Stimulated activated CD8-positive, alpha-beta memory T cell treated with anti-CD3 and anti-CD28 coated beads, Interleukin-7, amount 100 ng/mL, for 48 hours (primary cell): ENCODE data around the gene PTPRN.
"Not testable (repeated sequence)": the region's sequence is repeated elsewhere in the genome, so short reads cannot be mapped to it uniquely, and the experiment has no call there.

Experiments
- DNase-seq, 2 donors: peaks; one replicate each; pipeline ENCODE4 v3.0.0-alpha.2; 2020; ENCODE audit warnings: low read depth in 1 of 2; ENCODE audit errors: extremely low read depth in 1 of 2

PTPRN gene

GRCh38 chr2:219309278-219309677 lies at the start of gene PTPRN:
Gene PTPRN, minus strand, starts transcription at chr2:219309401. Its CDS starts 69 bp downstream, at chr2:219309332.
- DNase-seq: peak in 1 of 2 donors; percentile 11

- DNase-seq: peak; percentile 5 to 37
Measured at GRCh38 chr2:219358170-219359075, 49.2 kb upstream of the PTPRN start.

GRCh38 chr2:219356834-219357233 lies 47.6 kb upstream of the PTPRN start:
- DNase-seq: no peak

- no peak for DNase-seq
Measured at GRCh38 chr2:219354582-219354981, 45.4 kb upstream of the PTPRN start.

GRCh38 chr2:219353129-219353528 lies 43.9 kb upstream of the PTPRN start:
- no peak for DNase-seq

- DNase-seq: peak in 1 of 2 donors; percentile 45
Measured at GRCh38 chr2:219352448-219353023, 43.3 kb upstream of the PTPRN start.

- DNase-seq: no peak
Measured at GRCh38 chr2:219350710-219351221, 41.6 kb upstream of the PTPRN start.

GRCh38 chr2:219350215-219350614 lies 41.0 kb upstream of the PTPRN start:
- DNase-seq: no peak

GRCh38 chr2:219344751-219345430 lies 35.7 kb upstream of the PTPRN start:
- DNase-seq: no peak

- no peak for DNase-seq
Measured at GRCh38 chr2:219335373-219335786, 26.2 kb upstream of the PTPRN start.

- no peak for DNase-seq
Measured at GRCh38 chr2:219334076-219334475, 24.9 kb upstream of the PTPRN start.

- DNase-seq: no peak
Measured at GRCh38 chr2:219332542-219332941, 23.3 kb upstream of the PTPRN start, which contains the start of gene RESP18. Gene RESP18, minus strand, starts transcription at chr2:219332744.

- DNase-seq: no peak
Measured at GRCh38 chr2:219331560-219332213, 22.5 kb upstream of the PTPRN start.

GRCh38 chr2:219327719-219328118 lies 18.5 kb upstream of the PTPRN start:
- DNase-seq: no peak

GRCh38 chr2:219325657-219326315 lies 16.6 kb upstream of the PTPRN start:
- no peak for DNase-seq

- DNase-seq: no peak
Measured at GRCh38 chr2:219325136-219325535, 15.9 kb upstream of the PTPRN start.

GRCh38 chr2:219323434-219323833 lies 14.2 kb upstream of the PTPRN start:
- DNase-seq: no peak

- no peak for DNase-seq
Measured at GRCh38 chr2:219314804-219315468, 5.7 kb upstream of the PTPRN start.

GRCh38 chr2:219312683-219313263 lies 3.6 kb upstream of the PTPRN start:
- DNase-seq: not testable (repeated sequence)
